Measurements from ENCODE around the gene C4orf50. TPM values are rescaled to one million over a fixed set of nuclear protein-coding genes. Genes with fewer than 3 reads are reported as not detected.

The C4orf50 gene
- total and polyA plus RNA-seq, 4 donors: under 0.01 to 0.17 TPM; not detected in 2

DNA sequence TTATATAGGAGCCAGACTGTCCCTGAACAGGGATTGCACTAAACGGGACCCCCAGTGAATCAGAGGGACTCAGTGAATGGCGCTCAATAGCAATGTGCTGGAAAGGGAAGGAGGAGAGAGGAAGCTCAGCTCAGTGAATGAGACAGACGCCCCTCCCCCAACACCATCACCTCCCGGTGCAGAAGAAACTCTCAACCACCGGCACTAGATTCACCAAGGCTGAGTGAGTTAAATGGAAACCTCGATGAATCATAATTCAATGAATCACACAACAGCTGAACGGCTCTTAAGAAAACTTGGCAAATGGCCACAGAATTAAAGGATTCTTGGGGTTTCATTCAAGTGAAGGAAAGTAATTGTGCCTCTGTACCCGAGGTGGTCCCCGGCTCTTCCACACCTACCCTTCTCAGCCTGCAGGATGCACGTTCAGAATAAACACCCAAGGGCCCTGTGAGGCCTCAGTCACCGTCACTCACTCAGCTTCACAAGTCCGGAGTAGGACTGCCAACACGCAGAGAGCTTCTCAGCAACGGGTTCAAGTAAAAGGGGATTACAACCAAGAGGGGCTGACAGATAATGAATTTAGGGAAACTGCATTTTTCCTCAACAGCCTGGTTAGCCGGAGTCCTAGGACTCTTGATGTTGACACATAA is 154.6 kb downstream of the C4orf50 start:
- TF ChIP-seq, protein P1, sequence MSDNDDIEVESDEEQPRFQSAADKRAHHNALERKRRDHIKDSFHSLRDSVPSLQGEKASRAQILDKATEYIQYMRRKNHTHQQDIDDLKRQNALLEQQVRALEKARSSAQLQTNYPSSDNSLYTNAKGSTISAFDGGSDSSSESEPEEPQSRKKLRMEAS (IDR thresholded peaks at IDR 0.05): no peak
- TF ChIP-seq NR2F2 (IDR thresholded peaks at IDR 0.05) (no peak), FOXA2 (IDR thresholded peaks at IDR 0.05) (no peak), FOXA1 (IDR thresholded peaks at IDR 0.05) (no peak), ATF3 (IDR thresholded peaks at IDR 0.05) (no peak), EGR1 (IDR thresholded peaks at IDR 0.05; ENCODE audit: low read depth in 2 of 2) (no peak), JUND (IDR thresholded peaks at IDR 0.05) (no peak), RAD21 (IDR thresholded peaks at IDR 0.05) (no peak), HNF4G (IDR thresholded peaks at IDR 0.05) (no peak), YY1 (IDR thresholded peaks at IDR 0.05) (no peak), ZBTB33 (IDR thresholded peaks at IDR 0.05) (no peak), GABPA (IDR thresholded peaks at IDR 0.05 in 1 of 2, conservative IDR thresholded peaks at IDR 0.05 in 1 of 2) (no peak), RXRA (IDR thresholded peaks at IDR 0.05) (no peak), TAF1 (conservative IDR thresholded peaks at IDR 0.05) (no peak), CTCF (IDR thresholded peaks at IDR 0.05; ENCODE audit: low read depth, low read length, missing input control) (no peak), SP1 (IDR thresholded peaks at IDR 0.05) (no peak), HNF4A (conservative IDR thresholded peaks at IDR 0.05) (no peak)
- TF ChIP-seq, protein P2, sequence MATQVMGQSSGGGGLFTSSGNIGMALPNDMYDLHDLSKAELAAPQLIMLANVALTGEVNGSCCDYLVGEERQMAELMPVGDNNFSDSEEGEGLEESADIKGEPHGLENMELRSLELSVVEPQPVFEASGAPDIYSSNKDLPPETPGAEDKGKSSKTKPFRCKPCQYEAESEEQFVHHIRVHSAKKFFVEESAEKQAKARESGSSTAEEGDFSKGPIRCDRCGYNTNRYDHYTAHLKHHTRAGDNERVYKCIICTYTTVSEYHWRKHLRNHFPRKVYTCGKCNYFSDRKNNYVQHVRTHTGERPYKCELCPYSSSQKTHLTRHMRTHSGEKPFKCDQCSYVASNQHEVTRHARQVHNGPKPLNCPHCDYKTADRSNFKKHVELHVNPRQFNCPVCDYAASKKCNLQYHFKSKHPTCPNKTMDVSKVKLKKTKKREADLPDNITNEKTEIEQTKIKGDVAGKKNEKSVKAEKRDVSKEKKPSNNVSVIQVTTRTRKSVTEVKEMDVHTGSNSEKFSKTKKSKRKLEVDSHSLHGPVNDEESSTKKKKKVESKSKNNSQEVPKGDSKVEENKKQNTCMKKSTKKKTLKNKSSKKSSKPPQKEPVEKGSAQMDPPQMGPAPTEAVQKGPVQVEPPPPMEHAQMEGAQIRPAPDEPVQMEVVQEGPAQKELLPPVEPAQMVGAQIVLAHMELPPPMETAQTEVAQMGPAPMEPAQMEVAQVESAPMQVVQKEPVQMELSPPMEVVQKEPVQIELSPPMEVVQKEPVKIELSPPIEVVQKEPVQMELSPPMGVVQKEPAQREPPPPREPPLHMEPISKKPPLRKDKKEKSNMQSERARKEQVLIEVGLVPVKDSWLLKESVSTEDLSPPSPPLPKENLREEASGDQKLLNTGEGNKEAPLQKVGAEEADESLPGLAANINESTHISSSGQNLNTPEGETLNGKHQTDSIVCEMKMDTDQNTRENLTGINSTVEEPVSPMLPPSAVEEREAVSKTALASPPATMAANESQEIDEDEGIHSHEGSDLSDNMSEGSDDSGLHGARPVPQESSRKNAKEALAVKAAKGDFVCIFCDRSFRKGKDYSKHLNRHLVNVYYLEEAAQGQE (IDR thresholded peaks at IDR 0.05): no peak
- no peaks in the 10 kb centered on the region for H3K9me3 ChIP-seq (ENCODE audit: control insufficient read depth in 4 of 4, low read length in 3 of 4)
- H3K27ac ChIP-seq (ENCODE audit: low read depth in 1 of 2, low read length in 2 of 2): no peak overlapping the region
- no peaks in the 10 kb centered on the region for H3K4me1 ChIP-seq (ENCODE audit: control insufficient read depth in 4 of 4, insufficient read depth in 4 of 4, low read length in 3 of 4)
- no peak overlapping the region for H3K4me3 ChIP-seq (ENCODE audit: low read depth in 1 of 3, low read length in 3 of 3)
- H3K27me3 ChIP-seq (ENCODE audit: control insufficient read depth in 4 of 4, insufficient read depth in 4 of 4, low read length in 3 of 4): peaks cover 0 to 8% (median 2%) of the 10 kb centered on the region in 4 donors
- DNase-seq (ENCODE audit: low spot score): no peak
- H3K9ac ChIP-seq (ENCODE audit: low read depth in 1 of 2, low read length in 2 of 2): no peak overlapping the region
- no peaks in the 10 kb centered on the region for H3K36me3 ChIP-seq (ENCODE audit: control insufficient read depth in 4 of 4, insufficient read depth in 3 of 4, low read depth in 1 of 4, low read length in 3 of 4)
- 56% methylated on average over 15 of the region's 15 CpGs for WGBS
